GM12878 (cell line): Measurements from ENCODE around the gene UBE3C.

Experiments
- ATF2 ChIP-seq: IDR thresholded peaks from 2 replicates; pipeline ENCODE4 v1.6.1; 2012; ENCODE audit warnings: low read length, inconsistent platforms
- CEBPB ChIP-seq, 2 experiments: fragments of 150-350 bp in 1 of 2; IDR thresholded peaks; 2 replicates each; pipeline ENCODE4 v1.6.1; 2012 to 2014; ENCODE audit warnings: low read depth in 2 of 2, low read length in 2 of 2, borderline replicate concordance in 1 of 2, inconsistent platforms in 1 of 2
- CTCF ChIP-seq, 3 experiments: IDR thresholded peaks in 2 of 3; conservative IDR thresholded peaks in 1 of 3; 2 replicates each; pipeline ENCODE4 v1.5.1; 2011; ENCODE audit warnings: low read depth in 3 of 3, low read length in 3 of 3, mild to moderate bottlenecking in 3 of 3, control low read depth in 2 of 3, moderate library complexity in 2 of 3, inconsistent platforms in 1 of 3, mixed read lengths in 1 of 3; ENCODE audit not compliant: control insufficient read depth in 2 of 3, insufficient read depth in 1 of 3; ENCODE audit errors: extremely low read depth in 1 of 3
- MXI1 ChIP-seq: fragments of 150-350 bp; IDR thresholded peaks from 2 replicates; pipeline ENCODE4 v1.6.1; 2011; ENCODE audit warnings: low read depth, mild to moderate bottlenecking, inconsistent platforms, low read length, improper control_type of control experiment
- NFYB ChIP-seq: IDR thresholded peaks from 2 replicates; pipeline ENCODE4 v1.6.1; 2011; ENCODE audit warnings: low read depth, mild to moderate bottlenecking, low read length, improper control_type of control experiment, moderate library complexity; ENCODE audit not compliant: insufficient read depth
- NR2F1 ChIP-seq: fragments of 450-650 bp; conservative IDR thresholded peaks from 2 replicates; pipeline ENCODE4 v1.6.1; 2017; ENCODE audit warnings: mild to moderate bottlenecking
- POLR2AphosphoS5 ChIP-seq: IDR thresholded peaks from 2 replicates; pipeline ENCODE4 v1.6.1; 2011; ENCODE audit warnings: mild to moderate bottlenecking, low read length, inconsistent platforms
- POU2F2 ChIP-seq: IDR thresholded peaks from 3 replicates; pipeline ENCODE4 v1.6.1; 2011; ENCODE audit warnings: low read depth, mild to moderate bottlenecking, low read length, borderline replicate concordance
- REST ChIP-seq: IDR thresholded peaks from 2 replicates; pipeline ENCODE4 v1.6.1; 2012; ENCODE audit warnings: mild to moderate bottlenecking, low read depth, low read length
- SMC3 ChIP-seq: IDR thresholded peaks from 2 replicates; pipeline ENCODE4 v1.6.1; 2011; ENCODE audit warnings: low read length, improper control_type of control experiment, borderline replicate concordance
- SP1 ChIP-seq: IDR thresholded peaks from one replicate; pipeline ENCODE4 v1.6.1; 2011; ENCODE audit warnings: low read depth, low read length
- TCF12 ChIP-seq: IDR thresholded peaks from 2 replicates; pipeline ENCODE4 v1.6.1; 2011; ENCODE audit warnings: low read depth, mild to moderate bottlenecking, low read length
- YY1 ChIP-seq: IDR thresholded peaks from 2 replicates; pipeline ENCODE4 v1.6.1; 2011; ENCODE audit warnings: low read depth, mild to moderate bottlenecking, low read length

- TF ChIP-seq REST (no peak), POLR2AphosphoS5 (no peak), CTCF (IDR thresholded peaks at IDR 0.05 in 2 of 3, conservative IDR thresholded peaks at IDR 0.05 in 1 of 3; ENCODE audit: control insufficient read depth in 2 of 3, extremely low read depth in 1 of 3, insufficient read depth in 1 of 3, low read depth in 3 of 3, low read length in 3 of 3) (no peak), MXI1 (no peak), TCF12 (no peak), SP1 (no peak), ATF2 (no peak), YY1 (no peak), SMC3 (no peak), CEBPB (IDR thresholded peaks at IDR 0.05; ENCODE audit: borderline replicate concordance in 1 of 2, low read depth in 2 of 2, low read length in 2 of 2) (no peak), NFYB (no peak), NR2F1 (no peak), POU2F2 (no peak)
Observed at GRCh38 chr7:157113607-157114006, 25.1 kb upstream of the UBE3C start.
